HEK293 (cell line): Measurements from ENCODE around the gene LRRC8D.

Experiments
- CTCF ChIA-PET: fragments of 350-600 bp; formaldehyde crosslinking; extraction: SDS; loops from one replicate; lab custom pipeline; 2021; ENCODE audit warnings: antibody characterized with exemption; lab: Yijun Ruan, JAX
- POLR2A ChIA-PET: fragments of 300-600 bp; formaldehyde crosslinking; extraction: SDS; loops from one replicate; lab custom pipeline; 2020; ENCODE audit warnings: antibody characterized with exemption, inconsistent platforms; lab: Yijun Ruan, JAX
- H3K27ac ChIP-seq: fragments of 200-500 bp; sonication (Bioruptor generic); 2 replicates; pipeline ENCODE4 v1.5.1; 2014; ENCODE audit warnings: low read depth, low read length, control low read depth, inconsistent platforms; ENCODE audit errors: extremely low read depth
- H3K36me3 ChIP-seq, 2 experiments: fragments of 200-500 bp in 1 of 2; sonication (Bioruptor generic) in 1 of 2; 1 replicate in 1 of 2; 2 replicates in 1 of 2; pipeline ENCODE4 v1.5.1; 2014 to 2017; ENCODE audit warnings: inconsistent platforms in 2 of 2, low read length in 2 of 2; ENCODE audit not compliant: control insufficient read depth in 2 of 2, insufficient read depth in 1 of 2
- H3K4me1 ChIP-seq: fragments of 200-500 bp; sonication (Bioruptor generic); 2 replicates; pipeline ENCODE4 v1.5.1; 2014; ENCODE audit warnings: mild to moderate bottlenecking, low read length, inconsistent platforms; ENCODE audit not compliant: control insufficient read depth, insufficient read depth
- H3K4me3 ChIP-seq: 2 replicates; pipeline ENCODE4 v1.5.1; 2011; ENCODE audit warnings: low read depth, mild to moderate bottlenecking, control low read depth, low read length, moderate library complexity
- H3K9me3 ChIP-seq: fragments of 200-500 bp; sonication (Bioruptor generic); 2 replicates; pipeline ENCODE4 v1.5.1; 2014; ENCODE audit warnings: low read depth, low read length, inconsistent platforms; ENCODE audit not compliant: control insufficient read depth, insufficient read depth
- PBX3 ChIP-seq: sonication (generic); formaldehyde crosslinking; IDR thresholded peaks from 2 replicates; pipeline ENCODE4 v1.8.1; 2022; ENCODE audit warnings: mild to moderate bottlenecking, moderate library complexity, missing genetic modification reagents
- PRDM10 ChIP-seq: fragments of 450-650 bp; formaldehyde crosslinking; IDR thresholded peaks from 2 replicates; pipeline ENCODE4 v1.5.1; 2016; ENCODE audit warnings: missing biosample characterization, missing genetic modification characterization
- PRDM4 ChIP-seq: fragments of 450-650 bp; formaldehyde crosslinking; IDR thresholded peaks from 2 replicates; pipeline ENCODE4 v1.5.1; 2017; ENCODE audit warnings: missing biosample characterization, missing genetic modification characterization
- SCRT2 ChIP-seq: fragments of 450-650 bp; formaldehyde crosslinking; IDR thresholded peaks from 2 replicates; pipeline ENCODE4 v1.5.1; 2016; ENCODE audit warnings: missing biosample characterization, missing genetic modification characterization
- ZBTB11 ChIP-seq: fragments of 450-650 bp; formaldehyde crosslinking; conservative IDR thresholded peaks from 2 replicates; pipeline ENCODE4 v1.5.1; 2016; ENCODE audit warnings: low read depth, missing biosample characterization, missing genetic modification characterization
- ZBTB44 ChIP-seq: fragments of 450-650 bp; IDR thresholded peaks from 2 replicates; pipeline ENCODE4 v1.5.1; 2018; ENCODE audit warnings: missing biosample characterization, mild to moderate bottlenecking, missing genetic modification characterization
- ZNF146 ChIP-seq: fragments of 450-650 bp; formaldehyde crosslinking; IDR thresholded peaks from 2 replicates; pipeline ENCODE4 v1.5.1; 2016; ENCODE audit warnings: missing biosample characterization, missing genetic modification characterization
- ZNF785 ChIP-seq: fragments of 450-650 bp; formaldehyde crosslinking; IDR thresholded peaks from 2 replicates; pipeline ENCODE4 v1.5.1; 2016; ENCODE audit warnings: missing biosample characterization, missing genetic modification characterization

Gene LRRC8D

GRCh38 chr1:89942014-89942413 is 121.2 kb downstream of the LRRC8D start (continued):
- TF ChIP-seq ZBTB44 (no peak), ZNF785 (tag by site-specific recombination) (no peak), PRDM4 (no peak), PBX3 (CRISPR knock-in tag) (no peak)

- peak; percentile 80 for TF ChIP-seq PRDM10 (tag by site-specific recombination)
- TF ChIP-seq SCRT2 (tag by site-specific recombination), result peak; percentile 51
- TF ChIP-seq ZBTB11, result no peak
- no peak for TF ChIP-seq ZNF146
- Histone ChIP-seq H3K27ac (no peak overlapping the region), H3K4me1 (0 out of 2 replicates have a peak, but pooled peaks cover 2% of the 10 kb centered on the region), H3K4me3 (no peak overlapping the region), H3K9me3 (no peaks in the 10 kb centered on the region), H3K36me3 (no peaks in the 10 kb centered on the region)
- POLR2A ChIA-PET, result no interaction called here
- CTCF ChIA-PET, result no interaction called here
These were observed 122.2 kb downstream of the LRRC8D start for GRCh38 chr1:89942825-89943658.
